A549 (cell line): Measurements from ENCODE around the gene NNMT. TPM values are rescaled to one million over a fixed set of nuclear protein-coding genes. Genes with fewer than 3 reads are reported as not detected.

Source experiments
- ATAC-seq, 2 experiments: fragments of 200-7000 bp in 1 of 2; fragments of >200 bp in 1 of 2; cut with Nextera tagmentation in 1 of 2; cut with Tn5 transposase in 1 of 2; 3 replicates each; pipeline versions ENCODE4 v1.8.0 to v1.9.1; 2018 to 2020; ENCODE audit warnings: mild to moderate bottlenecking in 1 of 2, moderate library complexity in 1 of 2
- CTCF ChIA-PET: fragments of 300-600 bp; sonication (Branson Sonifier 250); formaldehyde crosslinking; extraction: SDS; loops from one replicate; lab custom pipeline; 2021; ENCODE audit warnings: antibody characterized with exemption, inconsistent platforms; lab: Yijun Ruan, JAX
- POLR2A ChIA-PET: fragments of 350-600 bp; formaldehyde crosslinking; extraction: SDS; loops from one replicate; lab custom pipeline; 2021; ENCODE audit warnings: antibody characterized with exemption, inconsistent platforms; lab: Yijun Ruan, JAX
- DNase-seq, 2 experiments: peaks; one replicate each; pipeline versions ENCODE4 v3.0.0 to v3.0.0-alpha.2; 2011 to 2016; ENCODE audit warnings: low read depth in 1 of 2, low spot score in 1 of 2
- FAIRE-seq: peaks from 2 replicates; lab custom pipeline; 2011; peaks lifted over from hg19 to GRCh38; lab: Jason Lieb, UNC
- H3K27ac ChIP-seq, 2 experiments: fragments of >200 bp; sonication (Bioruptor Twin); formaldehyde crosslinking; 3 replicates each; pipeline ENCODE4 v1.5.1; 2016 to 2017
- H3K4me1 ChIP-seq: fragments of >200 bp; sonication (Bioruptor Twin); formaldehyde crosslinking; 3 replicates; pipeline ENCODE4 v1.6.1; 2016
- H3K4me2 ChIP-seq: fragments of >200 bp; sonication (Bioruptor Twin); formaldehyde crosslinking; 3 replicates; pipeline ENCODE4 v1.6.1; 2016
- H3K4me3 ChIP-seq: fragments of >200 bp; sonication (Bioruptor Twin); formaldehyde crosslinking; 3 replicates; pipeline ENCODE4 v1.5.1; 2016
- H3K9me3 ChIP-seq: fragments of >200 bp; sonication (Bioruptor Twin); formaldehyde crosslinking; 3 replicates; pipeline ENCODE4 v1.6.1; 2016
- CEBPB ChIP-seq, 2 experiments: fragments of >200 bp in 1 of 2; sonication (Bioruptor Twin) in 1 of 2; formaldehyde crosslinking in 1 of 2; IDR thresholded peaks; 2 replicates each; pipeline ENCODE4 v1.6.1; 2012 to 2016
- CHD4 ChIP-seq: fragments of 200-600 bp; sonication (generic); IDR thresholded peaks from 2 replicates; pipeline ENCODE4 v1.6.1; 2016; ENCODE audit warnings: antibody characterized with exemption, mild to moderate bottlenecking, borderline replicate concordance
- EHF ChIP-seq: fragments of 250-450 bp; sonication (Bioruptor Pico); IDR thresholded peaks from 2 replicates; pipeline ENCODE4 v1.5.0; 2020; ENCODE audit warnings: mild to moderate bottlenecking
- EHMT2 ChIP-seq: fragments of 200-600 bp; sonication (generic); IDR thresholded peaks from 2 replicates; pipeline ENCODE4 v1.6.1; 2016; ENCODE audit warnings: antibody characterized with exemption, low read depth, mild to moderate bottlenecking, moderate library complexity
- FOXS1 ChIP-seq: fragments of 250-450 bp; sonication (Bioruptor Pico); IDR thresholded peaks from 2 replicates; pipeline ENCODE4 v1.5.0; 2020; ENCODE audit warnings: mild to moderate bottlenecking, moderate library complexity
- GATA3 ChIP-seq: IDR thresholded peaks from 2 replicates; pipeline ENCODE4 v1.6.1; 2012; ENCODE audit warnings: borderline replicate concordance
- JUN ChIP-seq, 2 experiments: fragments of >200 bp; sonication (Bioruptor Twin); formaldehyde crosslinking; IDR thresholded peaks; 2 replicates in 1 of 2; 3 replicates in 1 of 2; pipeline ENCODE4 v1.6.1; 2016 to 2017
- JUNB ChIP-seq: fragments of >200 bp; sonication (Bioruptor Twin); formaldehyde crosslinking; IDR thresholded peaks from 2 replicates; pipeline ENCODE4 v1.6.1; 2016
- KDM1A ChIP-seq: fragments of 200-600 bp; sonication (generic); IDR thresholded peaks from 2 replicates; pipeline ENCODE4 v1.6.1; 2016; ENCODE audit warnings: low read depth, mild to moderate bottlenecking
- KDM5A ChIP-seq: fragments of 200-600 bp; sonication (generic); IDR thresholded peaks from 2 replicates; pipeline ENCODE4 v1.6.1; 2016; ENCODE audit warnings: antibody characterized with exemption, mild to moderate bottlenecking
- NPAS2 ChIP-seq: fragments of 250-450 bp; sonication (Bioruptor Pico); IDR thresholded peaks from 2 replicates; pipeline ENCODE4 v1.8.0; 2022; ENCODE audit warnings: mild to moderate bottlenecking, moderate library complexity, borderline replicate concordance
- NR3C1 ChIP-seq: fragments of >200 bp; sonication (Bioruptor Twin); formaldehyde crosslinking; IDR thresholded peaks from 3 replicates; pipeline ENCODE4 v1.6.1; 2017
- RNF2 ChIP-seq: fragments of 200-600 bp; sonication (generic); IDR thresholded peaks from 2 replicates; pipeline ENCODE4 v1.6.1; 2016; ENCODE audit warnings: low read depth, mild to moderate bottlenecking, antibody characterized with exemption, moderate library complexity, borderline replicate concordance
- TP53 ChIP-seq: fragments of 250-450 bp; sonication (Bioruptor Pico); IDR thresholded peaks from 2 replicates; pipeline ENCODE4 v1.5.0; 2021; ENCODE audit warnings: mild to moderate bottlenecking, moderate library complexity
- ZC3H11A ChIP-seq: fragments of 450-650 bp; IDR thresholded peaks from 2 replicates; pipeline ENCODE4 v1.6.1; 2014; ENCODE audit warnings: antibody characterized with exemption, mild to moderate bottlenecking
- ZFP36 ChIP-seq: fragments of 450-650 bp; IDR thresholded peaks from 2 replicates; pipeline ENCODE4 v1.6.1; 2014; ENCODE audit warnings: borderline replicate concordance; ENCODE audit not compliant: partially characterized antibody
- ZNF302 ChIP-seq: fragments of 250-450 bp; sonication (Bioruptor Pico); IDR thresholded peaks from 2 replicates; pipeline ENCODE4 v1.9.0; 2021; ENCODE audit warnings: inconsistent platforms, mild to moderate bottlenecking, moderate library complexity
- WGBS: methylation state at CpG from one replicate; pipeline ENCODE4 v1.1.6; 2017; ENCODE audit errors: missing lambda C conversion rate; 5-methylcytosine and 5-hydroxymethylcytosine counted together
- polyA plus RNA-seq, 4 experiments: library from polyadenylated mRNA; depleted of rRNA in 3 of 4; stranded (reverse); fragments of >200 nt; fragmentation: RNase III in 1 of 4; extraction: RNeasy Plus Mini Kit Qiagen cat#74134 plus additional on column Dnase treatment in 1 of 4; gene quantifications; 2 replicates in 3 of 4; 3 replicates in 1 of 4; pipeline ENCODE4 v1.2.3, GENCODE V29; 2011 to 2017
- TF ChIP-seq, protein P1 (sequence below): IDR thresholded peaks from 2 replicates; pipeline ENCODE4 v1.6.1; 2012
- TF ChIP-seq, protein P2 (sequence below): IDR thresholded peaks from 2 replicates; pipeline ENCODE4 v1.6.1; 2012; ENCODE audit warnings: low read depth, borderline replicate concordance
- TF ChIP-seq, protein P3 (sequence below): fragments of 200-600 bp; sonication (generic); IDR thresholded peaks from 2 replicates; pipeline ENCODE4 v1.6.1; 2016; ENCODE audit warnings: antibody characterized with exemption, mild to moderate bottlenecking, moderate library complexity

Gene NNMT
- polyA plus RNA-seq, 2 of the 4 experiments (the other 2 are of a cell fraction) = 285 to 421 TPM

DNA sequence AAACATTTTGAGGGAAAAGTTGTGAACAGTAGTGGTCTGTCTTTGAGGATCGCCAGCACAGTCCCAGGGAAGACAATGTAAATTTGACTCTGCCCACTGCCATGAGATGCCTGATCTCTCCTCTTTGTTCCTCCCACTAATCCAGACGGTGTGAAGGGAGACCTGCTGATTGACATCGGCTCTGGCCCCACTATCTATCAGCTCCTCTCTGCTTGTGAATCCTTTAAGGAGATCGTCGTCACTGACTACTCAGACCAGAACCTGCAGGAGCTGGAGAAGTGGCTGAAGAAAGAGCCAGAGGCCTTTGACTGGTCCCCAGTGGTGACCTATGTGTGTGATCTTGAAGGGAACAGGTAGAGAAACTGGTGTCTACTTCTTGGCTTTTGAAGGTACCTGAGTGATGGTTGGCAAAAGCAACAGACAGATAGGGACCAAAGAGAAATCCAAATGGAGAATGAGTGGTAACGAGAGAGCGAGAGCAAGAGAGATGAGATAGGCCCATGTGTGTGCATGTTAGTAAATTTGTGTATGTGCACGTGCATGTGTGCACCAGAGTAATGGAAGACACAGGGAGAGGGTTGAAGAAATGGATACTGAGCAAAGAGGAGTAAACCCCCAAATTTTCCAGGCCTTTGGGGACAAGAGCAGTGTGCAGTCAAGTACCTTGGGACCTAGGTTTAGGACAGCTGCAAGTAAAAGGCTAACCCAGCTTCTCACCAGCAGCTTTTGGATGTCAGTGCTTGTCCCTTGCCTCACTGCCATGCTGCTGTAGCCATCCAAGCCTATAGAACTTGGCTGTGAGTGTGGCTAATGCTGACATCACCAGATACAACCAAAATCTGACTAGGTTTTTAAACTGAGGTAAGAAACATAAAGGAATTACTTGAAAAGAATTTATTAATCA is 1.9 kb downstream of the NNMT start:
- ChIA-PET POLR2A (interaction anchor here (1.2 kb wide), 1 partner anchor 9 kb away, joined by 3 read pairs; no protein-coding TSS in a partner anchor), CTCF (interaction anchor here (1.4 kb wide), 2 partner anchors 9 to 18 kb away, joined by 3 to 5 read pairs; no protein-coding TSS in a partner anchor)
- DNase-seq (no peak), FAIRE-seq (no peak), ATAC-seq (no peak)
- Histone ChIP-seq H3K27ac (peak overlapping the region; percentile 100), H3K4me1 (peaks cover 31% of the 10 kb centered on the region), H3K9me3 (peaks cover 11% of the 10 kb centered on the region), H3K4me3 (peak overlapping the region; percentile 75), H3K4me2 (peak overlapping the region; percentile 94)
- TF ChIP-seq ZNF302 = no peak
- TF ChIP-seq, protein P1, sequence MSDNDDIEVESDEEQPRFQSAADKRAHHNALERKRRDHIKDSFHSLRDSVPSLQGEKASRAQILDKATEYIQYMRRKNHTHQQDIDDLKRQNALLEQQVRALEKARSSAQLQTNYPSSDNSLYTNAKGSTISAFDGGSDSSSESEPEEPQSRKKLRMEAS = peak; percentile 7; the same call in 1 of the 2 replicates
- TF ChIP-seq EHF (CRISPR knock-in tag) = 0 out of 2 replicates have a peak, but pooled peaks have one; percentile 31
- WGBS = 49% methylated on average over 8 of the region's 8 CpGs

DNA sequence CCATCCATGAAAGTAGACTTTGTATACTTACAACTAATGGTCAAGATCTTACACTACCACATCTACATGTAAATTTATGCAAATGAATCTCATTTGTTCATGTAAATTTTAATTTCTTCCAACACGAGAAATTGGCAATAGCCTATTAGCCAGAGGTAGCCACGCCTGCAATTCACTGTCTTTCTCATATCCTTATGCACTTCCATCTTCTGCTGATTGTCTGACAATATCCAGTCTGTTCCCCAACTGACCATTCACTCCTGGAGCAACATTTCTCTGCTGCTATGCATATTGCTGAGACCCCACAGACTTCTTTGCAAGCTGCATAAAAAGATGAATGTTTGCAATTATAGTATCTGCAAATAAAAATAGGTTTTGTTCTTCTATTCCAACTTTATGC is 2.5 kb downstream of the NNMT start:
- 13% methylated on average over 2 of the region's 2 CpGs for WGBS
- Histone ChIP-seq H3K4me1 (peaks cover 30% of the 10 kb centered on the region), H3K4me2 (peak overlapping the region; percentile 94), H3K9me3 (peaks cover 11% of the 10 kb centered on the region), H3K27ac (peak overlapping the region; percentile 100), H3K4me3 (peak overlapping the region; percentile 75)
- no peak for FAIRE-seq
- DNase-seq = no peak
- POLR2A ChIA-PET = interaction anchor here (1.2 kb wide), 1 partner anchor 9 kb away, joined by 3 read pairs; no protein-coding TSS in a partner anchor
- no peak for ATAC-seq
- no peak for TF ChIP-seq TP53 (CRISPR knock-in tag)
- CTCF ChIA-PET = no interaction called here

DNA sequence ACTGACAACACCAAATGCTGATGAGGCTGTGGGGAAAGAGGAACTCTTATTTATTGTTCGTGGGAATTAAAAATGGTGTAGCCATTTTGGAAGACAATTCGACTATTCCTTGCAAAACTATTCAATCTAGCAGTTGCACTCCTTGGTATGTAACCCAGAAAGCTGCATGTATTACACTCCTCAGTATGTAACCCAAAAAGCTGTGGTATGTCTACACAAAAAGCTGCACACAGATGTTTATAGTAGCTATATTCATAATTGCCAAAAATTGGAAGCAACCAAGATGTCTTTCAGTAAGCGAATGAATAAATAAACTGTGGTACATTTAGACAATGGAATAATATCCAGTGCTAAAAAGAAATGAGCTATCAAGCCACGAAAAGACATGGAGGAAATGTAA is 4.9 kb downstream of the NNMT start:
- no peak for FAIRE-seq
- CTCF ChIA-PET = interaction anchor here (1.0 kb wide), 1 partner anchor 9 kb away, joined by 3 read pairs; no protein-coding TSS in a partner anchor

DNA sequence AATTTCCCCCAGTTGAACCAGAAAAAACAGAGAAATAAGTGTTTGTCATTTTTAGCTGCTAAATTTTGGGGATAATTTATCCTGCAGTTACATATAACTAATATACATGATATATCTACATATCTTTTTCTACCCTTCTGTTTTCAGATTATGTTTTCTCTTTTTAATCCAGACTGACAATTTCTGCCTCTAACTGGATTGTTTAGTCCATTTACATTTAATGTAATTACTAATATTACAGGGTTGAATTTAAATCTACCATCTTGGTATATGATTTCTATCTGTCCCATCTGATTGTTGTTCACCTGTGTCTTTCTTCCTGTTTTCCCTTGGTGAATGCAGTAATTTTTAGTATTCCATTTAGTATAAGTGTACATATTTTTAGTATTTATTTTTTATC is 5.7 kb downstream of the NNMT start:
- no peak for DNase-seq
- ChIA-PET CTCF (interaction anchor here (1.0 kb wide), 1 partner anchor 8 kb away, joined by 3 read pairs; no protein-coding TSS in a partner anchor), POLR2A (no interaction called here)
- no peak for ATAC-seq
- no peak for TF ChIP-seq NPAS2 (CRISPR knock-in tag)
- no peak for TF ChIP-seq JUN (IDR thresholded peaks at IDR 0.05)
- no peak for TF ChIP-seq KDM1A
- no peak for TF ChIP-seq GATA3
- TF ChIP-seq ZFP36 = no peak
- no peak for TF ChIP-seq JUNB
- no peak for TF ChIP-seq ZC3H11A
- TF ChIP-seq, protein P2, sequence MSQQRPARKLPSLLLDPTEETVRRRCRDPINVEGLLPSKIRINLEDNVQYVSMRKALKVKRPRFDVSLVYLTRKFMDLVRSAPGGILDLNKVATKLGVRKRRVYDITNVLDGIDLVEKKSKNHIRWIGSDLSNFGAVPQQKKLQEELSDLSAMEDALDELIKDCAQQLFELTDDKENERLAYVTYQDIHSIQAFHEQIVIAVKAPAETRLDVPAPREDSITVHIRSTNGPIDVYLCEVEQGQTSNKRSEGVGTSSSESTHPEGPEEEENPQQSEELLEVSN = no peak
- TF ChIP-seq CHD4 = no peak
- TF ChIP-seq EHF (CRISPR knock-in tag) = no peak
- TF ChIP-seq FOXS1 (CRISPR knock-in tag) = no peak
- no peak for TF ChIP-seq RNF2
- no peak for TF ChIP-seq CEBPB (IDR thresholded peaks at IDR 0.05)
- TF ChIP-seq, protein P3, sequence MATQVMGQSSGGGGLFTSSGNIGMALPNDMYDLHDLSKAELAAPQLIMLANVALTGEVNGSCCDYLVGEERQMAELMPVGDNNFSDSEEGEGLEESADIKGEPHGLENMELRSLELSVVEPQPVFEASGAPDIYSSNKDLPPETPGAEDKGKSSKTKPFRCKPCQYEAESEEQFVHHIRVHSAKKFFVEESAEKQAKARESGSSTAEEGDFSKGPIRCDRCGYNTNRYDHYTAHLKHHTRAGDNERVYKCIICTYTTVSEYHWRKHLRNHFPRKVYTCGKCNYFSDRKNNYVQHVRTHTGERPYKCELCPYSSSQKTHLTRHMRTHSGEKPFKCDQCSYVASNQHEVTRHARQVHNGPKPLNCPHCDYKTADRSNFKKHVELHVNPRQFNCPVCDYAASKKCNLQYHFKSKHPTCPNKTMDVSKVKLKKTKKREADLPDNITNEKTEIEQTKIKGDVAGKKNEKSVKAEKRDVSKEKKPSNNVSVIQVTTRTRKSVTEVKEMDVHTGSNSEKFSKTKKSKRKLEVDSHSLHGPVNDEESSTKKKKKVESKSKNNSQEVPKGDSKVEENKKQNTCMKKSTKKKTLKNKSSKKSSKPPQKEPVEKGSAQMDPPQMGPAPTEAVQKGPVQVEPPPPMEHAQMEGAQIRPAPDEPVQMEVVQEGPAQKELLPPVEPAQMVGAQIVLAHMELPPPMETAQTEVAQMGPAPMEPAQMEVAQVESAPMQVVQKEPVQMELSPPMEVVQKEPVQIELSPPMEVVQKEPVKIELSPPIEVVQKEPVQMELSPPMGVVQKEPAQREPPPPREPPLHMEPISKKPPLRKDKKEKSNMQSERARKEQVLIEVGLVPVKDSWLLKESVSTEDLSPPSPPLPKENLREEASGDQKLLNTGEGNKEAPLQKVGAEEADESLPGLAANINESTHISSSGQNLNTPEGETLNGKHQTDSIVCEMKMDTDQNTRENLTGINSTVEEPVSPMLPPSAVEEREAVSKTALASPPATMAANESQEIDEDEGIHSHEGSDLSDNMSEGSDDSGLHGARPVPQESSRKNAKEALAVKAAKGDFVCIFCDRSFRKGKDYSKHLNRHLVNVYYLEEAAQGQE = no peak
- no peak for TF ChIP-seq KDM5A
- TF ChIP-seq NR3C1 = no peak
- no peak for TF ChIP-seq EHMT2
- H3K4me3 ChIP-seq = peak overlapping the region; percentile 13; the same call in 1 of the 3 replicates
- H3K27ac ChIP-seq = peak overlapping the region in 1 of 2 experiments; percentile 82; a peak in 1 of 6 replicates
- FAIRE-seq = no peak
- peaks cover 11% of the 10 kb centered on the region for H3K9me3 ChIP-seq
- 0 out of 3 replicates have a peak overlapping the region, but pooled peaks have one; percentile 94 for H3K4me2 ChIP-seq
- peaks cover 30% of the 10 kb centered on the region for H3K4me1 ChIP-seq

More for the DNA sequence above, 4.9 kb downstream of the NNMT start:
- H3K9me3 ChIP-seq = peaks cover 11% of the 10 kb centered on the region
- 70% methylated on average over 4 of the region's 4 CpGs for WGBS
- H3K4me1 ChIP-seq = peaks cover 26% of the 10 kb centered on the region
- H3K27ac ChIP-seq = peak overlapping the region; percentile 82 to 100
- POLR2A ChIA-PET = no interaction called here
- DNase-seq = no peak
- no peak for ATAC-seq
- TF ChIP-seq JUN (IDR thresholded peaks at IDR 0.05) (0 out of 5 replicates have a peak, but pooled peaks of 1 of the 2 experiments have one; percentile 26), NPAS2 (CRISPR knock-in tag) (no peak)
- H3K4me2 ChIP-seq = peak overlapping the region; percentile 94
- peak overlapping the region; percentile 75 for H3K4me3 ChIP-seq
